NCI-H2227 (cell line): ENCODE results near the gene NAXD.
"Not testable (repeated sequence)": the region's sequence is repeated elsewhere in the genome, so short reads cannot be mapped to it uniquely, and the experiment has no call there.

ENCODE experiments used
- DNase-seq: peaks from one replicate; lab custom pipeline; 2025; ENCODE audit not compliant: unreplicated experiment; lab: John Stamatoyannopoulos, UW

Gene NAXD

GRCh38 chr13:110643324-110643723 is 28.0 kb downstream of the NAXD start:
- no peak for DNase-seq

GRCh38 chr13:110643768-110644421 is 28.6 kb downstream of the NAXD start:
- DNase-seq: no peak

- DNase-seq: peak; percentile 36
Observed at GRCh38 chr13:110644892-110645521, 29.7 kb downstream of the NAXD start.

GRCh38 chr13:110645750-110646149 is 30.4 kb downstream of the NAXD start:
- no peak for DNase-seq

DNA sequence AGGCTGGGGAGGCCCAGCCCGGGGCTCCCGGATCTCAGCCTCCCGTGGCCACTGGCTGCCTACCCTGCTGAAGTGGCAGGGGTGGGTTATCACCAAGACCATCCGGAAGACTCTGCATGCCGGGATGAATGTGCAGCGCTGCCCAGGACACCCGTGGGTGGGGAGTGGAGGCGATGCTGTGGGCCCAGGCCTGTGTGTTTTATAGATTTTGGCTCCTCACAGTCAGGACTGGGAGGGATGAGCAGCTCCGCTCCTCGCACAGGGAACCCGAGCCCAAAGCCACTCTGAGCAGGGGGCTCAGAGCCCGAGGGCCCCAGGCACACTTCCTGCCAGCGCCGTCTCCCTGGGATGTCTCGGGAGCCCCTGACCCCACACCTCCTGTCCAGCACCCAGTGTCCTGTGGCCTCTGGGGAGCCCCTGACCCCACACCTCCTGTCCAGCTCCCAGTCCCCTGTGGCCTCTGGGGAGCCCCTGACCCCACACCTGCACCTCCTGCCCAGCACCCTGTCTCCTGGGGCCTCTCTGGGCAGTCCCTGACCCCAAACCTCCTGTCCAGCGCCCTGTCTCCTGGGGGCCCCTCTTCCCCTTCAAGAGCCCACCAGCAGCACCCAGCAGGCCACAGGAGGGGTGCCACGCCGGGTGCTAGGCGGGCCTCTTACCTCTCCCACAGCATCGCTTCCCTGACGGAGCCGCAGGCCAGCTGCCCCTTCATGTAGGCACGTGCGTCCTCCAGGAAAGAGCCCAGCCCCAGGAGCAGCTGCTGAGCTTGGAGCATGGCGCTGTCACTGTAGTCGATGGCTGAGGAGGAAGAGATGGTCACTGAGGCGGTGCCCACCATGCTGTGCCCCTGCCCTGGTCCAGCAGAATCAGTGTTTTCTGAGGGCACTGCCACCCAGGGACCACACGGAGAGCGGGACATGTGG is 31.4 kb downstream of the NAXD start:
- no peak for DNase-seq

GRCh38 chr13:110647365-110647737 is 32.0 kb downstream of the NAXD start:
- DNase-seq: no peak

DNA sequence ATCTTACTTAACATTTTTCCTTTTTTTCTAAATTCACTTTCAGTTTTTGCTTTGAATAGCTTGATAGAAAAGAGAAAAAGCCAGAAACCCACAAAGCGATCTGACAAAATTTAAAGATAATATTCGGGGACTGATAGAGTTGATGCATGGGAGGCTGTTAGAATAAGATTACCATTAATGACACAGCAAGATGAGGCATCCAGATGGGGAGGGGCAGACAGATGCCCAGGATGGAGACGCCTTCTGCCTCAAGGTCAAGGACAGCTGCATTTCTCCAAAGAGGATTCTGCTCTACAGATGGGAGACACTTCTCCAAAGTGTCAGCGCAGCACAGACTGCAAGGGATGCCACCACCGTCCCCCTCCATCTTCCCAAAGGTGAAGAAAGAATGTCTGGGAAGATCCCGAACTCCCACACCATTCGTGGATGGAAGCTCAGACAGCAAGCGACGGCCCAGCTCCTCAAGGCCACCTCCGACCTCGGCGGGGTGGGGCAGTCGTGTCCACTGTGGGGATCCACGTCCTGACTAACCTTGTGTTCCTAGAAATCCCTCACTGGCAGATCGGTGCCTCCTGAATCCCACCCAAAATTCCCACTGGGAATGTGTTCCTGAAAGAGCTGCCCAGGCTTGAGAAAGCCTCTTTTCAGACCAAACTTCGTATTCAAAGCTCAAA is 32.9 kb downstream of the NAXD start:
- DNase-seq: no peak

- no peak for DNase-seq
Observed at GRCh38 chr13:110648848-110649421, 33.6 kb downstream of the NAXD start.

GRCh38 chr13:110649551-110649950 is 34.2 kb downstream of the NAXD start:
- no peak for DNase-seq

DNA sequence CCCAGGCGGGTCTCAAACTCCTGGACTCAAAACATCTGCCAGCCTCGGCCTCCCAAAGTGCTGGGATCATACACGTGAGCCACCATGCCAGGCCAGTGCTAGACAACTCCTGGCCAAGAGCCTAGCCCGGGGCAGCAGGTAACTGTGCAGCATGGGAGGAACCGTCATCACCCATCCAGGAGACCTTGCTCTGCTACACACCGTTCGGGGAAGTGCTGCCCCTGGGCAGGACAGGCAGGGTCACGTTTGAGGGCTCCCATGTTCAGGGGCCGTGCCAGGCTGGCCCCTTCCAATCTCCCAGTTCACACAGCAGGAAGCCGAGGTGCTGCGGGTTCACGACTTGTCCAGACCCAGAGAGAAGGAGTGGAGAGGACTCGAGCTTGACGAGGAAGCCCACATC is 35.1 kb downstream of the NAXD start:
- DNase-seq: no peak

DNA sequence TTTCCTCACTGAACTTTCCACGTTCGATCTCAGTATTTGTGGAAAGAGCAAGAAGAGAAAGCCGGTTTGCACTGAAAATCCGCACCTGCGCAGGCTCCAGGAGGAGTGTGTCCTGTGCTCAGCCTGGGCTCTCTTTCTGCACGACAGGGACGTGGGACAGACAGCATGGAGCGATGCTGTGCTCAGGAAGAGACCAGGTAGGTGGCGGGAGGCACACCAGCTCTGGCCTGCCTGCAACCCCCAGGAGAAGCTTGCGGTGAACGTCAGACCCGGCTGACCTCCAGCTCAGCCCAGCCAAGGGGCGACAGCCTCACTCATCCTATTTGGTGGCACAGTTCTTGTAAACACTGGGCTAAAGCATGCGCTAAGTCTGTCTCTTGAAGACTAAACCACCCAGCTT is 35.9 kb downstream of the NAXD start:
- no peak for DNase-seq

DNA sequence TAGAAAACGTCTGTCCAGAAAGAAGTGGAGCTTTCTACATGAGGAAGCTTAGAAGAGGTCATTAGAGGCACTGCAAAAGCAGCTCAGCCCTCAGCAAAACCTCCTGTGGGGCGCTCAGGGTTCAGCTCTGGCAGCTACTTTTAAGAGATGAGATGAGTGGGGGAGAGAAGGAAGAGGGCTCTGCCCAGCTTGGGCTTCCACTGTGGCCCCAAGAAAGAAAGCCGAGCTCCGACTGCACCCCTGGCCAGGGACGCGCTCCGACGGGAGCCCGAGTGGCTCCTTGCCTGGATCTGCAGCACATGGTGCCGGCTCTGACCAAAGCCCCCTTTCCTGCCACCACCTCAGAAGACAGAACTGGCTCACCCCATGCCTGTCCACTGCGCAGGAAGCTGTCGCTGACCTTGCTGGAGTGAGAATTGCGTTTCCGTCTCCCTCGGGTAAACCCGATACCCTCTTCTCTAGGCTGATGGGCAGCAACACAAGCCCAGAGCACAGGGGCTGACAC is 36.4 kb downstream of the NAXD start:
- DNase-seq: no peak

DNA sequence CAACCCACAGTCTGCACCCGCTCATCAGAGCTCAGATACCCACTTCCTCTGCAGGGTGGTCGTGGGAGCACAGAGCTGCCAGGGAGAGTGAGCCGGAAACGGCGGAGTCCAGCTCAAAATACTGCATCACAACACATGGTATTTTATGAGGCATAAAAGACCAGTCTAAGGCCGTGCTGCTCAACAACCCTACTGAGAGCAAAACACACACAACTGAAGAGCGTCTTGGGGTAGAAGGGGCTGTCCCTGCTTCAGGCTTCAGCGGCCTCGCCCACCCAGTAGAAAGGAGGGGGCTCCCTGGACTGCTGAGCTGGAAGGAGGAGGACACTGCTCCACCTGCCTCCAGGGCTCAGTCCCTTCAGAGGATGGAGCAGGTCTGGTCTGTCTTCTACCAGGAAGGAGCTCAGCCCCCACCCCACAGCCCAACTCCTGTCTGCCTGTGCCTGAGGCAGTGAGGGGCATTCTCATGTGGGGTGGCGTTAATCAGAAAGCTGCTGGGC is 36.9 kb downstream of the NAXD start:
- no peak for DNase-seq

DNA sequence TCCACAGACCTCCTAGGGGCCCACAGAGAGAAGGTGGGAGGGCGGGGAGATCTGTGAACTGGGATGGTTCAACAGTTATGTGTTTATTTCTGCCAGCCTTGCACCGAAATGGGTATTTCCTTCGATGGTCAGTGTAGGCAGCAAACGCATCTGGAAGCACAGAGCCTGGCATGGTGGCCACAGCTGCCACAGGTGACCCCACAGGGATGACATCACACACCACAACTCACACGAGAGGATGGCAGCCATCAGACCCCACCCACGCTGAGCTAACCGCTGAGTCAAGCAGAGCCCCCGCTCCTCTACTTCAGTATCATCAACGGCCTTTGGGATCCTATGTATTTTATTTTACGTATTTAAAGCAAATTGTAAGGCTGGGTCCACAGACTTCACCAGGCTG is 37.4 kb downstream of the NAXD start:
- no peak for DNase-seq

DNA sequence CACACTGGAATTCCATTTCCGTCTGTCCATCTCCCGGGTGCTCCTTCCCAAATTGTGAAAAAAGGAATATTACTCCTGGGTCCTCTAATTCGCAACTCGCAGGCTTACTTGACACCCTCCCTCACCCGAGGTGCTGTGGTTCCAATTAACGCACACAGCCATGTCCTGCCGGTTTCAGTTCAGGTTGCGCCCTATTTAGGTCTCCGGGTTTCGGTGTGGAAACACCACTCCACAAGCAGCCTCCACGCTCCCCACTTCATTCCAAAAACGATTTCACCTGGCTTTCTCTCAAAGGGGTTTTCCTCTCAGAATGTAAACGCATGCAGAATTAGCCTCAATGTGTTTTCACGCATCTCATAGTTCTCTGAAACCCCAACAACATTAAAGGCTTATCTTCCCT is 37.9 kb downstream of the NAXD start:
- no peak for DNase-seq

DNA sequence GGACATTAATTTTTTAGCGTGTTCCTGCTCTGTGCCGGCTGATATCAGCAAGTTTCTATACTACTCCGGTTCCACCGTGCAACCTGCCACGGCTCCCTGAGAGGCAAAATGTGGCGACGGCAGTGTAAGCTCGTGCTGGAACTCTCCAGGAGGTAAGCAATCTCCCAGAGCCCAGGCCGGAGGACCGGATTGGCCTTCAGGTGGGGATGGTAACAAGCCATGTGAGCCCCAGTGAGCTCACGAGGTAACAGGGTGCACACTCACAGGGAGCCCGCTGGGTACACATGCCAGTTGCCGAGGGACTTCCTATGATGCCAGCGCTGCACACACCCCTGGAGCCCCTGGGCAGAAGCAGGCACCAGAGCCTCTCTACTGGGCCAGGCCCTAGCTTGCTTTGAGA is 38.5 kb downstream of the NAXD start:
- no peak for DNase-seq

DNA sequence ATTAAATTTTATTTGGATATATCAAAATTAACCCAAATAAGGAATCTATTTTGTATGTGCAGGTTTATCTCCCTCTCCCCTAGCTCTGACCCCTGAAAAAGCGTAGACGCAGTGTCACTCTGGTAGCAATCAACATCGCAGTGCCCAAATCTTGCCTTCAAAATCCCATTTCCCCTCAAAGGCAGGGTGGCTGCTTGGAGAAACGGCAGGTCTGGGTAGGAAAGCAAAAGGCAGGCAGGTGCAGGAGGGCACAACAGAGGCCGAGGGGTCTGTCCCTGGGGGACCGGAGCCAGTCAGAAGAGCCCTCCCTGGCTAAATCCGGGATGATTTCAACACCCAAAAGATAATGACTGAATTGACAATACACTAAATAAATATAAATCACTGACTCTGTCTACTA is 41.9 kb downstream of the NAXD start:
- DNase-seq: no peak

DNA sequence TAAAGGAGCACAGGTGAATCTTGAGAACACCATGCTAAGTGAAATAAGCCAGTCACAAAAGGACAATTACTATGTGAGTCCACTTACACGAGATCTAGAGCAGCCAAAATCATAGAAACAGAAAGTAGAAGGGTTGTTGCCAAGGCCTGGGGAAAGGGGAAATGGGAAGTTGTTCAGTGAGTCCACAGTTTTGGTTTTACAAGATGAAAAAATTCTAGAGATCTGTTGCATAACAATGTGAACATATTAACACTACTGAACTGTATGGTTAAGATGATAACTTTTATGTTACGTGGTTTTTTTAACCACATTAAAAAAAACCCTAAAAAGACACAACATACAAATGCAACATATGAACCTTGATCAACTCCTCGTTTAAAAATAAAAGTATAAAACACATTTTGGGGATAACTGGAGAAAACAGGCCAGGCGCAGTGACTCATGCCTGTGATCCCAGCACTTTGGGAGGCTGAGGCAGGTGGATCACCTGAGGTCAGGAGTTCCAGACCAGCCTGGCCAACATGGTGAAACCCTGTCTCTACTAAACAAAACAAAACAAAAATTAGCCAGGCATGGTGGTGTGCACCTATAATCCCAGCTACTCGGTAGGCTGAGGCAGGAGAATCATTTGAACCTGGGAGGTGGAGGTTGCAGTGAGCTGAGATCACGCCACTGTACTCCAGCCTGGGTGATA is 43.0 kb downstream of the NAXD start:
- DNase-seq: not testable (repeated sequence)

DNA sequence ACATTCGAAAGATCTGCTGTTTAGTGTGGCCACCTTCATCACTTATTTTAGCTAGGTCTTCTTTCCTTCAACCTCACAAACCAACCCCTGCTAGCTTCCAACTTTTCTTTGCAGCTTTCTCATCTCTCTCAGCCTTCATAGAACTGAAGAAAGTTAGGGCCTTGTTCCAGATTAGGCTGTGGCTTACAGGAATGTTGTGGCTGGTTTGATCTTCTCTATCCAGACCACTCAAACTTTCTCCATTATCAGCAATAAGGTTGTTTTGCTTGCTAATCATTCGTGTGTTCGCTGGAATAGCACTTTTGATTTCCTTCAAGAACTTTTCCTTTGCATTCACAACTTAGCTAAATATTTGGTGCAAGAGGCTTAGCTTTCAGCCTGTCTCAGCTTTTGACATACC is 45.9 kb downstream of the NAXD start:
- no peak for DNase-seq

- DNase-seq: no peak
Observed at GRCh38 chr13:110662091-110662490, 46.7 kb downstream of the NAXD start.
